ENCODE results near the gene ZNF425.
"Not testable (repeated sequence)": the region's sequence is repeated elsewhere in the genome, so short reads cannot be mapped to it uniquely, and the experiment has no call there.

ZNF425 gene

GRCh38 chr7:149125863-149126661 lies at the start of gene ZNF425:
Gene ZNF425, minus strand, starts transcription at chr7:149126324. Its CDS starts 111 bp downstream, at chr7:149126213.
- peak; percentile 56 to 93 for DNase-seq

GRCh38 chr7:149175150-149175549 lies 49.0 kb upstream of the ZNF425 start:
- no peak for DNase-seq

GRCh38 chr7:149172534-149172920 lies 46.4 kb upstream of the ZNF425 start:
- no peak for DNase-seq

GRCh38 chr7:149171892-149172533 lies 45.9 kb upstream of the ZNF425 start:
- DNase-seq = no peak

GRCh38 chr7:149166630-149167352 lies 40.7 kb upstream of the ZNF425 start:
- DNase-seq = no peak

- no peak for DNase-seq
Measured at GRCh38 chr7:149166142-149166541, 40.0 kb upstream of the ZNF425 start.

- no peak for DNase-seq
Measured at GRCh38 chr7:149161241-149161848, 35.2 kb upstream of the ZNF425 start.

- no peak for DNase-seq
Measured at GRCh38 chr7:149156898-149157297, 30.8 kb upstream of the ZNF425 start.

- DNase-seq = no peak
Measured at GRCh38 chr7:149154056-149154455, 27.9 kb upstream of the ZNF425 start.

- no peak for DNase-seq
Measured at GRCh38 chr7:149153346-149153745, 27.2 kb upstream of the ZNF425 start.

GRCh38 chr7:149150981-149151380 lies 24.9 kb upstream of the ZNF425 start:
- no peak for DNase-seq

GRCh38 chr7:149147752-149148653 lies 21.9 kb upstream of the ZNF425 start:
- DNase-seq = peak in 1 of 2 experiments; percentile 46

- peak; percentile 43 to 72 for DNase-seq
Measured at GRCh38 chr7:149147072-149147751, 21.1 kb upstream of the ZNF425 start, which contains the start of gene ZNF398. Gene ZNF398, plus strand, starts transcription at chr7:149147453. Its CDS starts 290 bp downstream, at chr7:149147743.

- DNase-seq = no peak
Measured at GRCh38 chr7:149145031-149145845, 19.1 kb upstream of the ZNF425 start.

GRCh38 chr7:149144436-149144922 lies 18.4 kb upstream of the ZNF425 start:
- not testable (repeated sequence) for DNase-seq

- DNase-seq = no peak
Measured at GRCh38 chr7:149141893-149142292, 15.8 kb upstream of the ZNF425 start.

GRCh38 chr7:149140831-149141230 lies 14.7 kb upstream of the ZNF425 start:
- no peak for DNase-seq

GRCh38 chr7:149136118-149136517 lies 10.0 kb upstream of the ZNF425 start:
- DNase-seq = no peak

- no peak for DNase-seq
Measured at GRCh38 chr7:149133028-149133710, 7.0 kb upstream of the ZNF425 start.

Measured in NCI-H446 (cell line).